ENCODE measurements around the gene ATP7B.
A peak's percentile ranks its signal among the peaks of the same experiment; 100 is the strongest.

Gene ATP7B

DNA sequence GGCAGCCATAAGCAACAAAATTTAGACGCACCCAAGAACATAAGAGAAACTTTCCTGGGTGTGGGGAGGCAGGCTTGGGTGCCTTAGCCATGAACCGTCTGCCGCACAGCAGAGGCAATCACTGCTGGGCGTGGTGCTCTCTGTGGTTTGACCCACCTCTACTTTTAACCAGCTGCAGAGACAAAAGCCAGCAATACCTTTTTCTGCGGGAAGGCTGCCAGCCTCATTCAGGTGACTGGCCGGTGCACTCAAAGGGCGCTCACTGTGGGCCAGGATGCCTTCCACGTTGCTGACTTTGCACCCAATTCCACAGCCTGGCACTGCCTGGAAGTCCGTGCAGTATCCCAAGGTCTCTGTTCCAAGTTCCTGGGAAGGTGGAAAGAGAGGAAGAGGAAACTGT is 69.1 kb downstream of the ATP7B start:
- DNase-seq: peak; percentile 77

DNA sequence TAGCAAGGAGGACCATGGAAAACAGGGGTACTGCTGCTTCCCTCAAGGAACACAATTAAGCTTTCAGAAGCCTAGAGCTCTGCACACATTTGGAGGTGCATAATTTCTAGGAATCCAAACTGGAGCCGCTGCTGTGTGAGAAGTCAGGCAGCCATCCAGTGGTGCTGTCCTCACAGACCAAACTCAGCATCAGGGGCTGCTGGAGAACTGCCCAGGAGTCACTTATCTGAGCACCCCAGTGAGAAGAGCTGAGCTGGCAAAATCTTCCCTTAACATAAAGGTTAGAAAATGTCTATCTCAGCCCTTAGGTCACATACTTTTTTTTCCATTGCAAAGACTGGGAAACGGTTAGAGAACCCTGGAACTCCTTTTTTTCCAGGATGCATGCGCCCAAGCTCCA is 72.8 kb downstream of the ATP7B start:
- no peak for DNase-seq

DNA sequence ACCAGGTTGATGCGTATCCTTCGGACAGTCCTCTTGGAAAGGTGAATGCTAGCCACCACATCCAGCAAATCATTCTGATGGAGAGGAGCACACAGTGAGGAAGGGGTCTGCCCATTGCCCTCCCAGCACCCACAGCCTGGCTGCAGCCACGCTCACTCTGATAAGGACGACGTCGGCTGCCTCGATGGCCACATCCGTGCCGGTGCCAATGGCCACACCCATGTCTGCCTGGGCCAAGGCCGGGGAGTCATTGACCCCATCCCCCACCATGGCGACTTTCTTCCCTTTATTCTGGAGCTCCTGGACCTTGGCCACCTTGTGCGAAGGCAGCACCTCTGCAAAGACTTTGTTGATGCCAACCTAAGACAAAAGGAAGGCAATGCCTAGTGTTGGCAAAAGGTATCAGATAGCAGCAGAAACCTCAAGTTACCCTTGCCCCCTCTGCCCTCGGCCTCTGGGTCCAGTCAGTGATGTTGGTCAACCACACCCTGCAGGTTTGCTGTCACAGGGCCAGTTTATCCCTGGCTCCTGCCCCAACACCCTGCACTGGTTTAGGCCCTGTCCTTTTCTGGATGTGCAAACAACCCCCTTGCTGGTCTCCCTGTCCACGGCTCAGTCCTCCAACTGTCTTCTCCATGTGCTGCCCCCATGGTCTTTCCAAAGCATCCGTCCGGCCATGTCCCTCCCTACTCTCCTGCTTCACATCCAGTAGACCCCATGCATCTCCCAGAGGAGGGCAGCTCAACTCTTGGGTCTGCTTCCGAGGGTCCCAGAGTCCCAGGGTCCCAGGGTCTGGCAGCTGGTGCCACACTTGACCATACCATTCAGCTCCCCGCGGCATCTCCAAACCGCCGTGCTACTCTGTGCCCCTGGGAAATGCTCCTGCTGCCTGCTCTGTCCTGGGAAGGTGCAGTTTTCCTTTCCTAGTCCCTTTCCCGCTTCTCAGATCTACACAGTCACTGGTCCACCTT is 73.6 kb downstream of the ATP7B start:
- no peak for DNase-seq

DNA sequence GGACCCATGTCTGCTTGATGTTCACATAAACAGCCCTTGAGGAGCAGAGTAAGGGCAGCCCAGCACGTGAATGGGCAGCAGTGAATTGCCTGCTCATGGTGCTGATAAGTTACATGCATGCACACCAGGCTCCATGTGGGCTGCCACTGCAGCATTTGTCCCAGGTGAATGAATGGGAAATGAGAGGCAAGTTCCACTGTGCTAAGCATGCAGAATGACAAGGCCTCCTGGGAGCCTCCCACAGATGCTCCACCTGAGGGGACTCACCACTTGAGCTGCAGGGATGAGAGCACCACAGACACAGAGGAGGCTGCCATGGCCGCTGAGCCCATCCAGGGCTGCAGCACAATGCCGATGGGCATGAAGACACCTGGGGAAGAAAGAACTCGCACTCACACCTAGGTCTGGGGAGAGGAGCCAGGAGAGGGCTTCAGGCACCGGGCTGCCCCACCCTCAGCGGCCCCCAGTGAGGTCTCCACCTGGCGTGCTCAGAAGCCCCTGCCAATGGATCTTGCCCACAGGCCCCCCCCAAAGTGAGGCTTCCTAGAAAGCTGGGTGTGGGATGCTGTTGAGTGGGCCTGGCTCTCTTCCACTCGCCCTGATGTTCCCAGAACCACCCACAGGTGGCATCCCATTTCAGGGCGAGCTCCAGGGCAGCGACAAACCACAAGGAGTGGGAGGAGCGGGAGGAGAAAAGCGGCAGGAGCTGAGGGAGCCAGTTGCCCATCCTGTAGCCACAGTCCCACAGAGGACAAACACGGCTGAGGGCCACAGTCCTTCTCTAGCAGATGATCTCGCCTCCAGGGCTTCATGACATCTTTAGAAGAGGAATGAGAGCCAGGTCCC is 75.7 kb downstream of the ATP7B start:
- DNase-seq: no peak

DNA sequence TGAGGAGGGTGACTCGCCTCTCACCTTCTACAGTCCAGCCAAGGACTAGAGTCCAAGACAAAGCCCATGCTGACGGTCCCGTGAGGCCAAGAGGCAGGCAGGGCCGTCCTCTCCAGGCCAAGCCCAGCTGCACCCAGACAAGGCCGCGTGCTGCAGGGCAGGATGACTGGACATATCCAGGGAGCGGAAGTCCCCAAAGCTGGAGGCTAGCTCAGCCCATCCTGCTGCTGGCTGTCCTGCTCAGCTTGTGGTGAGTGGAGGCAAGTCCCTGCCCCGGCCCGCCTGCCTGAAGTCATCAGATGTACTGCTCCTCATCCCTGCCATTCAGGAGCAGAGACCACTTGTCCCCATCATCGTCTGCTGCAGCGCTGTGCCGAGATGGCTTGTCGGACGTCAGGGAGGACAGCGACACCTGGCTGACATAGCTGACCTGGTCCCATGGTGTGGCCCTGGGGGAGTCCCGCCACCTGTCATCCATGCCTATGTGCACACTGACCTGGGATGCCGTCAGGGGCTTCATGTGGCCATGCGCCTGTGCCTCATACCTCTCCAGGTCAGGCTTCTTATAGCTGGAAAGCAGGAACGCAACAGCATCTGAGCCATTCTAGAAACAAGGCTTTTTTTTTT is 76.7 kb downstream of the ATP7B start:
- DNase-seq: no peak

DNA sequence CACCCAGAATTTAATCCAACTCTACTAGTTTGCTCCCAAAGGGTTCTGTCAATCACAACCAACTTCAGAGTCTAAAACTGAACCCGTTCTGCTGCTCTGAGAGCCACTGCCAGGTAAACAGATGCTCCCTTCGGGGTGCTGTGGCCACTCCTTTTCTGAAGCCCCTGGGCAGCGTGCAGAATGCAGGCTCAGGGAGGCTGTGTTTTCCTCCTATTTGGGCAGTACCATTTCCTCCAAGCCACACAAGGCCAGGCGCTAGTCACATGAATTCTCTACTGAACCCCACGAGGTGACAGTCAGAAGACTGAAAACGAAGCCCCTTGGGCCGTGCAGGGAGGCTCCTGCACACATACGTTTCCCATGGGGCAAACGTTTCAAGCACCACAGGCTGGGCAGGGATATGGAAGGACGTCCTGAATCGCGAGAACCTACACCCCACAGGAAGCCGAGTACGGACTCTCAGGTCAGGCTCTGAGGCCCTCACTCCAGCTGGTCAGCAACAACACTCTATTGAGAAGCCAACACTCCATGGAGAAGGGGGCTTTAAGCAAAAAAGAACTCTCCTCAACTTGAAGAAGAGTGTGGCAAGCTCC is 77.7 kb downstream of the ATP7B start:
- DNase-seq: no peak

DNA sequence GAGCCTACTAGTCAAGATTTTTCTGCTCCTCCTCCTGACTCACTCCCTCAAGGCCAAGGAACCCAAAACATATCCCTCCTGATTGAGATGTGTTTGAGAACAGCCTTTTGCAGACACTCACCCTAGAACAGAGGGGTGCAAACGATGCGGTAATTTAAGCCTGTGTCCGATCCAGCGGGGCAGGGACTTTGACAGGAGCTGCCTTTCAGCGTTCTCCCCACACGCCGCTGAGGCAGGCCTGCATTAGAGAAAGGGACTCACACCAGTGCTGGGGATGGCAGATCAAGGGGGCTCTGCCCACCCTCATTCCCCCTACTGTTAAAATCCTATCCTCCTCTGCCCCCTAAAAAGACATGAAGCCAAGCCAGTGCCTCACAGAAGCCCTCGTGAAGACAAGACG is 79.0 kb downstream of the ATP7B start:
- no peak for DNase-seq

DNA sequence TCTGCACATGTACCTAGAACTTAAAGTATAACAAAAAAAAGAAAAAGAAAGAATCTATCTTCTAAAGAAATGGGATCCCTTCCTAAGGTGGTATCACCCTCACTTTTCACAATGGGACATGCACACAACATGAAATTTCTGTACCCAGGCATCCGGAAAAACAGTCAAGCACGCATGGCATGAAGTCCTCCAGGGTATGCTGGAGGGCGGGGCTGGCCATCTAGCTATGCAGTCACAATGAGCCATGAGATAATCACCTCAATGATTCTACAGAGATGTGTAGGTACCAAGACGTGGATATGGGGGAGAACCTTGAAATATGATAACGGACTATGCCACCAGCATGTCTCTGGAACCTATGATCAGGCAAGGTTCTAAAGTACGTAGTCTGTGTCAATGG is 79.6 kb downstream of the ATP7B start:
- no peak for DNase-seq

DNA sequence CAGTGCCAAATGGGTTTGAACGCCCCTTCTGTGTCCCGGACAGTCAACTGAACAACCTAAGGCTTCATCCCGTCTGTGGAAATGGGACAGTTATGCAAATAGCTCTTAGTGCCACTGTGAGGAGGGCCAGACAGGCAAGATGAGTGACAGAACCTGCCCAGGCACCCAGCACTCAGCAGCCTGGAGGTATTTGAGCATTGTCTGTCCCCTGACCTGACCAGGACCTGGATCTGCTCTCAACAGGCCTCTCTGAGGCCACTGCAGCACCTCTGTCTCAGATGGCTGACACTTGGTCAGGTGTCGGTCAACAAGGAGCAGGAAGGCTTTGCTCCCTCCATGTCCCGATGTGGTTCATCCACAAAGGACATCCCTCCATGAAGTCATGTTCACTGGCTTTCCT is 81.6 kb downstream of the ATP7B start:
- DNase-seq: no peak

DNA sequence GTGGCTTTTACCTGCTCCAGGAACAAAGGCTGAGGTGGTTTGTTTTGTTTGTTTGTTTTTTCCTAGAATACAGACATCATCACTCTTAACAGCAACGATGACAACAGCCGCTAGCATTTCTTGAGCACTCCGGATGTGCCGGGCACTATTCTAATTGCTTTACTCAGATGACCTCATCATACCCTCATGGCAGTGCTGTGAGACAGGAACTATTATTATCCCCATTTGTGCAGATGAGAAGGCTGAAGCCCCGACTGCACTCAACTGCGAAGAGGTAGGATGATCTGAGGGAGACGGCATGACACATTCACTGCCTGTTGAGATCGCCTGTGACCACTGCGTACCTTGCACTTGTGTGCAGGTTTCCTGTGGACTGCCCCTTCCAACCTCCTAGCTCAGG is 83.0 kb downstream of the ATP7B start:
- peak; percentile 86 for DNase-seq

DNA sequence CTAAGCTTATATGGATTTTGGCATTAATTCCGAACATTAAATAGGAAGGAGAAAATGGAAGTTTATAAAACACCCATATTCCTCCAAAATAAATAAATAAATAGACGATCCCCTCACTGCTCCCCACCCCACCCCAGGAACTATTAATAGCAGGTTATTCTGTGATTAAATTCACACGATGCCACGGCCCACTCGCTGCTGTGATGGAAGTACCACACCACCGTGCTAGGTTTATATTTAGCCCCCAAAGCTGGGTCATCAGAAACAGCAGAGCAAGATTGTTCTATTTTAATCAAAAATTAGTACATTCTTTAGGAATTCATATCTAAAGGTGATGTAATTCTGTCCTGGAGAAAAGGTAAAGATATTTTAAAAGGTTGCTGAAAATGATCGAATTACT is 84.1 kb downstream of the ATP7B start:
- no peak for DNase-seq

DNA sequence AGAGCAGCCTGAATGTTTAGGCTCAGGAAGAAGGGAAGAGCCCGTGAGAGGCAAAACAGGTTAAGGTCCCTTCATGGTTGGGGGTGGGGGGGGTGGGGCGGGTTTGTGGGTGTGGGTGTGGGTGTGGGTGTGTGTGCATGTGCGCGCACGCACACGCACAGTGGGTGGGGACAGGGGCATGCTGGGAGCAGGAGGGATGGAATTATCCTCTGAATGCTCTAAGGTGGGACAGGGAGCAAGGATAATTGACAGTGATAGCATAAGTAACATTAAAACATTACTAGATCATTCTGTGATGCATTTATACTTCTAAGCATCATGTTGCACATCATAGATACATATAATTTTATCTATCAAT is 84.7 kb downstream of the ATP7B start:
- no peak for DNase-seq

DNA sequence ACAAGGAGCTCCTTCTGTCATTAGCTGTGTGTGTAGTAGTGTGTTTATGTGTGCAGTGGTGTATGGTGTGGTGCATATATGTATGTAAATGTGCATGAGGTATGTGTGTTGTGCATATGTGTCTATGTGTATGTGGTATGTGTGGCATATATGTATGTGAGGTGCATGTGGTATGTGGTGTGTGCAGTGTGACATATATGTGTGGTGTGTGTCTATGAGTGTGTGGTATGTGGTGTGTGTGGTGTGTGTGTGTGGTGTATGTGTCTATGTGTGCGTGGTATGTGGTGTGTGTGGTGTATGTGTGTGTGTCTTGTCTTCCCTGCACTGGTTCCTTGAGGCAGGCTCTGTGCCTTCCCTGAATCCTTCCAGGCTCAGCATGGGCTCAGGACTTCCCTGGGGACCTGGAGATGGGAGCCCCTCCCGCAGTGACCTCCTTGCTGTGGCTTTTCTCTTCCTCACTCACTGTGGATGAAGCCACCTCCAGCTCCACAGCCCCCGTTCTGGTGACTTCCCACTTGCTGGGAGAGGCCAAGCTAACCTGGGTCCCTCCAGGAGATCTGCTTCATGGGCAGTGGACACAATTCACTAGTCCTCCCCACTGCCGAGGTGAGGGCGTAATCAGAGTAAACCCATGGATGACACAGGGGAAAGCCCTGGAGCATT is 85.3 kb downstream of the ATP7B start:
- no peak for DNase-seq

DNA sequence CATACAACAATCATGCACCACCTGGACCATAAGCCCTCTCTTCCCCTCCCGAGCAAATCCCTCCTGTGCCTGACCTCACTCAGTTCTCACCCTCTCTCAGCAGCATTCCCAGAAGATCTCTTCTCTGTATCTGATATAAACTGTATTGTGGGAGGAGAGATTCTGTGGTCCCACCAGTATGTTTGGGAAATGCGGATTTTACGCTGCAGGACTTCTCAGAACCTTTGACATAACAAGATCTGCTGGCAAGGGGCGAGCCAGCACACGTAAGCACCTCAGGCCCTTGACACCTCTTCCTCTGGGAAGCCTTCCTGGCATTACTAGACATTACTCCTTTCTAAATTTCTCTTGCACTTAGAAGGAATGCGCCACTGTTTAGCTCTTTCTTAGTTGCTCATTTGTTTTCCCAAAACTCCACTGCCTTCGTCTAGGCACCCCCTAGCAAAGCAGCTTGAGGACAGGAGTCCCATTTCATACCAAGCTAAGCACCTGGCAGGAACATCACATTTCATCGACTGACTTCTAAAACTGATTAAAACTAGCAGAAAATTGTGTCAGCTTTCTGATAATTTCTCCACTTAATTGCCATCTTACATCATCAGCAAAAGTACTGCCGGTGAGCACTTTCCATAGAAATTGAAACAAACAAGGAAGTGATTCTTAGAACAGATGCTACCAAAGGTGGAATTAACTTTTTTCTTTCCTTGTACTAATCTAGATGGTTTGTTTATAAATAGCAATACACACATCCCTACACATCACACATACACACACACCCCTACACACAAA is 86.3 kb downstream of the ATP7B start:
- no peak for DNase-seq

DNA sequence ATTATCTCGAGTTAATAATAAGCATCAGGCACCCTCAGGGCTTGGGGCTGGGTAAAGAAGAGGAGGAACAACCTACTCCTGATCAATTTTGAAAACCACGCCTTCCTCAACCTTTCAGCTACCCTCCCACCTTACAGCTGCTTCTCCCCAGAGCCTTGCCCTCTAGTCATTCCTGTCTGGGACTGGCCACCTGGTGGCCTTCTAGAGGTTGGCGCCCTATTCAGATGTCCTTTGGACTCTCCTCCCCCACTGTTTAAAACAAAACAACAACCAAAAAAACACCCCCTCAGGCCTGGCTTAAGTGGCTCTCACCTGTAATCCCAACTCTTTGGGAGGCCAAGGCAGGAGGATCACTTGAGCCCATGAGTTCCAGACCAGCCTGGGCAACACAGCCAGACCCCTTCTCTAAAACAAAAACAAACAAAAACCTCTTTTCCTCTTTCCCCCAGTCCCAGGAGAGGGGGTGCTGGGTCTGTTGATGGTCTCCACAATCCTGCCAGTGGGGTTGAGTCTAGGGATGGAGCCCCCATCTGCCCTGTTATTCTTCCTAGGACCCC is 87.2 kb downstream of the ATP7B start:
- no peak for DNase-seq

DNA sequence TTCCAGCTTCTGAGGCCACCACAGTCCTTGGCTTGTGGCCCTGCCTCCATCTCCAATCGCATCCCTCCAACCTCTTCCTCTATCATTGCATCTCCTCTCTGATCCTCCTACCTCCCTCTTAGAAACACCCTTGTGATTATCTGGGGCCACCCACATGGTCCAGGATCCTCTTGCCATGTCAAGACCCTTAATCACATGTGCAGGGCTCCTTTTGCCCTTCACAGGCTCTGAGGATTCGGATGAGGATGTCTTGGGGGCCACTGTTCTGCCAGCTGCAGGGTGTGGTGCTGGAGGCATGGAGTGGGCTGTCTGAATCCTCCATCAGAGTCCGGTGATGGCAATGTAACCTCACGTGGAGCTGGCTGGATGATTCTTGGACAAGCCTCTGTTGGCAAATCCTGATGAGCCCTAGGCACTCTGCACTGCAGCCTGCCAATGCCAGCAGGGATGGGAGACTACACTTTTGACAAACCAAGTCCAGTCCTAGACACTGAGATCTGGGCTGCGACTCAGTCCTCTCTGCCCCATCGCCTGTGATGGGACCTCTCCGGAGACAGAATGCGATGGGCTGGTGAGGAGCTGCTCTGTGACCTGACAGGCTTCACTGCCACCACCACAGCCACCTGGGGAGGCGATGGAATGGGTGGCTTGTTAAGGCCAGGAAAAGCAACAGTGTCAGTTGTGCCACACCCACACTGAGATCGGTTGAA is 88.3 kb downstream of the ATP7B start:
- no peak for DNase-seq

DNA sequence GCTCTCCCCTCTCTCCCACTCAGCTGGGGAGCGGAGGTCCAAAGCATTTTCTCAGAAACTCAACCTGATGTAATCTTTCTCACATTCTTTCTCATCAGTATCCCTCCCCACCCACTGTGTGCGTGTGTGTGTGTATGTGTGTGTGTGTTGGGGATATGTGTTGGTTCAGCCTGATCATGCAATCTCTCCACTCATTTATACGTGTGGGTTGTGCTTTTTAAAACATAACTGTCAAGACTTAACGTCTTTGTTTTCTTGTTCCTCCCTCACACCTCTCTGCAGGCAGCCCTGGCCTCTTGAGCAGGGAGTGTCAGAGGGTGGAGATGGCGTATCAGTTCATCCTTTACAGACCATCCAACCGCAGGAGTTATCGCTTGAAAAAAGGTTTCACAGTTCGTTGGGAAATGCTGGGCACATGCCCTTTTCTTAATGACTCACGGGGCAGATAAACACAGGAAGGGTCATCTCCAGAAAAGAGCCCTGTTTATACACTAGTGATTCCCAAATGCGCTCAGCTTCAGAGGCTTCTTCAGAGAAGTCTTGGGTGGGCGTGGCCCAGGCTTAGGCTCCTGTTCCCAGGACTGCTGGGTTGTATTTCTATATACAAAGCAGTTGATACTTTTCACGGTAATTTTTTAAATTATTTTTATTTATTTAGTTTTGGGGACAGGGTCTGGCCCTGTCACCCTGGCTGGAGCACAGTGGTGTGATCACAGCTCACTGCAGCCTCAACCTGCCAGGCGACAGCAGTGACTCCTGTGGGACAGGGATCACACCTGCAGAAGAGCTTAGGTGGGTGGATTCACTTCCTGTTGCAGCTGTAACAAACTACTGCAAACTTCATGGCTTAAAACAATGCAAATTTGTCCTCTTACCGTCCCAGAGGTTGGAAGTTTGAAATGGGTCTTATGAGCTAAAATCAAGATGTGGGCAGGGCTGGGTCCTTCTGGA is 89.2 kb downstream of the ATP7B start:
- DNase-seq: no peak

DNA sequence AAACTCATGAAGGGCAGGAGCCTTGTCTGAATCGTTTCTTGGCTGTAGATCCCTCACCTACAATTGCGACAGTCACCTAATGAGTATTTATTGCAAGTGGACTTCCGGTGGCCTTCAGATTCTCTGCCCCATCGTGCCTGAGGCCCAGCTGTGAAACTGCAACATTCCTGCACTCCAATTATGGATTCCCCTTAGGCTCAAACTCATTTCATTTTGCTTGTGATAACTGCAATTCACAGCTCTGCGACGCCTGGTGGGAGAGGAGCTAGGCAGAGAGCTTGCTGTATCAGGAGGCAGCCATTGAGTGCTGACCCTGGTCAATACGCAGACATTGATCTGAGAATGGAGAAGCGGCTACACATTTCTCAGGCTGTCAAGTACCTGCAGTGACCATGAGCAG is 90.5 kb downstream of the ATP7B start:
- no peak for DNase-seq

DNA sequence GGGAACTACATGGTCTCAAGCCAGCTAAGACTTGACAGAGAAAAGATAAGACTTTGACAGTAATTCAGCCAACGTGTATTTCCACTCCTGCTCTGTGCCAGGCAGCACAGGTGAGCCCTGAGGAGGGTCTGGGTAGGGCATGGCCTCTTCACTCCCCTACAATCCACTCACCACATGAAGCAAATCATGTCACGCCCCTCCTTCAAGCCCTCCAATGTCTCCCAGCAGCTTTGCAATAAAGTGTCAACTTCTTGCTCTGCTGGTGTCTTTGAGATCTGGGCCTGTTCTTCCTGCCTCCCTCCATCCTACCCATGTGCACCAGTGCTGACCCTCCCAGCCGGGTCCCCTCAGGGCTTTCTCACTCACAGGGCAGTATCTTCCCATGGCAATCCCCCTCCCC is 91.0 kb downstream of the ATP7B start:
- DNase-seq: no peak

DNA sequence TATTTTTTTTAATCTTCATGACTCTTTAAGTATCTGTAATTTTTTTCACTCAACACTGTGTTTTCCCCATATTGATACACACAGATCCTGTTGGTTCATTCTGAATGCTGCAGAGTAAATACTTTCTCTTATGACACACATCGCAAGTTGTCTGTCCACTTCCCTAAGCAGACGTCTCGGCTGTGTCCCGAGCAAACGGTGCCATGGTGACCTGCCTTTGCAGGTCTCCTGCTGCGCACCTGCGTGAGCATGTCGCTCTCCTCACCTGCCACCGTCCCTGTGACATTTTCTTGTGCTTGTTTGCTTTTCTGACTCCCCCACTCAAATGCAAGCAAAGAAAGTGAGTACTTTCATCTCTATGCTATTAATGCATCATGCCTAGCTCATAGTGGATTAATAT is 91.7 kb downstream of the ATP7B start:
- DNase-seq: peak; percentile 66
